Measurements from ENCODE around the gene DUSP11.

The DUSP11 gene

GRCh38 chr2:73827660-73828388, 47.9 kb upstream of the DUSP11 start:
- Histone ChIP-seq H3K4me3 (ENCODE audit: low read length in 2 of 2) (peak overlapping the region in 1 of 2 donors; percentile 64), H2BK15ac (ENCODE audit: low read length) (no peak overlapping the region), H2AK5ac (ENCODE audit: low read depth, low read length) (no peak overlapping the region), H3K23ac (ENCODE audit: low read depth, low read length, poor library complexity) (no peak overlapping the region), H3K4ac (ENCODE audit: low read length) (no peak overlapping the region), H3K18ac (ENCODE audit: low read length) (no peak overlapping the region), H3K9me3 (replicated peaks in 1 of 2; ENCODE audit: control insufficient read depth in 2 of 2, insufficient read depth in 1 of 2, low read depth in 1 of 2, low read length in 2 of 2) (peaks cover 0 to 2% of the 10 kb centered on the region in 2 donors), H3K9ac (ENCODE audit: low read depth, low read length, poor library complexity) (no peak overlapping the region), H2AFZ (ENCODE audit: low read length) (peak overlapping the region; percentile 91), H4K91ac (ENCODE audit: low read depth, low read length, poor library complexity) (no peak overlapping the region), H2BK12ac (ENCODE audit: low read length) (no peak overlapping the region), H3K79me1 (ENCODE audit: low read depth, low read length) (no peaks in the 10 kb centered on the region), H3K27me3 (ENCODE audit: control insufficient read depth in 3 of 3, insufficient read depth in 3 of 3, low read depth in 1 of 3, low read length in 3 of 3) (peaks cover 0 to 3% (median 0%) of the 10 kb centered on the region in 3 experiments), H2BK120ac (ENCODE audit: low read depth, low read length) (no peak overlapping the region), H3K14ac (ENCODE audit: low read length) (no peak overlapping the region), H2BK5ac (ENCODE audit: low read length) (no peak overlapping the region), H3K27ac (replicated peaks; ENCODE audit: low read length) (no peak overlapping the region), H4K8ac (ENCODE audit: low read depth, low read length) (no peak overlapping the region), H3K4me1 (ENCODE audit: control insufficient read depth in 2 of 2, insufficient read depth in 1 of 2, low read depth in 1 of 2, low read length in 2 of 2) (peaks cover 1 to 9% of the 10 kb centered on the region in 2 donors), H3K4me2 (ENCODE audit: insufficient read depth, low read length, poor library complexity, severe bottlenecking) (no peak overlapping the region), H3K36me3 (replicated peaks in 1 of 2; ENCODE audit: control insufficient read depth in 2 of 2, insufficient read depth in 2 of 2, low read length in 2 of 2) (peaks cover 5 to 21% of the 10 kb centered on the region in 2 donors)
- no CpG with 5 or more reads among the region's 9 CpGs for WGBS, 2 donors (ENCODE audit: extremely low coverage in 2 of 2, insufficient read length in 2 of 2, insufficient replicate concordance in 1 of 2)
- no peak for DNase-seq (ENCODE audit: low spot score)

GRCh38 chr2:73827018-73827417, 47.1 kb upstream of the DUSP11 start:
- Histone ChIP-seq H3K36me3 (replicated peaks in 1 of 2; ENCODE audit: control insufficient read depth in 2 of 2, insufficient read depth in 2 of 2, low read length in 2 of 2) (peaks cover 2 to 15% of the 10 kb centered on the region in 2 donors), H4K91ac (ENCODE audit: low read depth, low read length, poor library complexity) (no peak overlapping the region), H2AFZ (ENCODE audit: low read length) (no peak overlapping the region), H3K27me3 (ENCODE audit: control insufficient read depth in 3 of 3, insufficient read depth in 3 of 3, low read depth in 1 of 3, low read length in 3 of 3) (peaks cover 0 to 3% (median 3%) of the 10 kb centered on the region in 3 experiments), H2BK15ac (ENCODE audit: low read length) (no peak overlapping the region), H3K79me1 (ENCODE audit: low read depth, low read length) (no peaks in the 10 kb centered on the region), H3K9me3 (replicated peaks in 1 of 2; ENCODE audit: control insufficient read depth in 2 of 2, insufficient read depth in 1 of 2, low read depth in 1 of 2, low read length in 2 of 2) (peaks cover 0 to 2% of the 10 kb centered on the region in 2 donors), H3K4me1 (ENCODE audit: control insufficient read depth in 2 of 2, insufficient read depth in 1 of 2, low read depth in 1 of 2, low read length in 2 of 2) (peaks cover 1 to 9% of the 10 kb centered on the region in 2 donors), H3K4ac (ENCODE audit: low read length) (no peak overlapping the region), H2BK12ac (ENCODE audit: low read length) (no peak overlapping the region), H3K23ac (ENCODE audit: low read depth, low read length, poor library complexity) (no peak overlapping the region), H4K8ac (ENCODE audit: low read depth, low read length) (no peak overlapping the region), H2AK5ac (ENCODE audit: low read depth, low read length) (no peak overlapping the region), H2BK120ac (ENCODE audit: low read depth, low read length) (no peak overlapping the region), H3K9ac (ENCODE audit: low read depth, low read length, poor library complexity) (no peak overlapping the region), H2BK5ac (ENCODE audit: low read length) (no peak overlapping the region), H3K27ac (replicated peaks; ENCODE audit: low read length) (no peak overlapping the region), H3K4me3 (ENCODE audit: low read length in 2 of 2) (no peak overlapping the region), H3K14ac (ENCODE audit: low read length) (no peak overlapping the region), H3K4me2 (ENCODE audit: insufficient read depth, low read length, poor library complexity, severe bottlenecking) (no peak overlapping the region), H3K18ac (ENCODE audit: low read length) (no peak overlapping the region)
- no peak for DNase-seq (ENCODE audit: low spot score)
- no CpG with 5 or more reads among the region's 2 CpGs for WGBS, 2 donors (ENCODE audit: extremely low coverage in 2 of 2, insufficient read length in 2 of 2, insufficient replicate concordance in 1 of 2)

GRCh38 chr2:73825408-73825807, 45.5 kb upstream of the DUSP11 start:
- no peak for DNase-seq (ENCODE audit: low spot score)
- H3K27ac ChIP-seq (replicated peaks; ENCODE audit: low read length): no peak overlapping the region
- H4K8ac ChIP-seq (ENCODE audit: low read depth, low read length): no peak overlapping the region
- no peak overlapping the region for H3K9ac ChIP-seq (ENCODE audit: low read depth, low read length, poor library complexity)
- H4K91ac ChIP-seq (ENCODE audit: low read depth, low read length, poor library complexity): no peak overlapping the region
- H3K4me2 ChIP-seq (ENCODE audit: insufficient read depth, low read length, poor library complexity, severe bottlenecking): no peak overlapping the region
- H2BK15ac ChIP-seq (ENCODE audit: low read length): no peak overlapping the region
- no peak overlapping the region for H3K4me3 ChIP-seq (ENCODE audit: low read length in 2 of 2)
- no peak overlapping the region for H3K14ac ChIP-seq (ENCODE audit: low read length)
- no peak overlapping the region for H3K4ac ChIP-seq (ENCODE audit: low read length)
- H3K18ac ChIP-seq (ENCODE audit: low read length): no peak overlapping the region
- peaks cover 0 to 16% (median 3%) of the 10 kb centered on the region in 3 experiments for H3K27me3 ChIP-seq (ENCODE audit: control insufficient read depth in 3 of 3, insufficient read depth in 3 of 3, low read depth in 1 of 3, low read length in 3 of 3)
- H3K23ac ChIP-seq (ENCODE audit: low read depth, low read length, poor library complexity): no peak overlapping the region
- no peaks in the 10 kb centered on the region for H3K36me3 ChIP-seq (replicated peaks in 1 of 2; ENCODE audit: control insufficient read depth in 2 of 2, insufficient read depth in 2 of 2, low read length in 2 of 2)
- no peak overlapping the region for H2AFZ ChIP-seq (ENCODE audit: low read length)
- no peak overlapping the region for H2BK5ac ChIP-seq (ENCODE audit: low read length)
- WGBS, 2 donors (ENCODE audit: extremely low coverage in 2 of 2, insufficient read length in 2 of 2, insufficient replicate concordance in 1 of 2): no CpG with 5 or more reads among the region's 4 CpGs
- no peak overlapping the region for H2AK5ac ChIP-seq (ENCODE audit: low read depth, low read length)
- no peak overlapping the region for H2BK12ac ChIP-seq (ENCODE audit: low read length)
- peaks cover 0 to 2% of the 10 kb centered on the region in 2 donors for H3K9me3 ChIP-seq (replicated peaks in 1 of 2; ENCODE audit: control insufficient read depth in 2 of 2, insufficient read depth in 1 of 2, low read depth in 1 of 2, low read length in 2 of 2)
- peaks cover 1 to 9% of the 10 kb centered on the region in 2 donors for H3K4me1 ChIP-seq (ENCODE audit: control insufficient read depth in 2 of 2, insufficient read depth in 1 of 2, low read depth in 1 of 2, low read length in 2 of 2)
- H3K79me1 ChIP-seq (ENCODE audit: low read depth, low read length): no peaks in the 10 kb centered on the region
- H2BK120ac ChIP-seq (ENCODE audit: low read depth, low read length): no peak overlapping the region

GRCh38 chr2:73823916-73824523, 44.1 kb upstream of the DUSP11 start:
- no peak overlapping the region for H4K91ac ChIP-seq (ENCODE audit: low read depth, low read length, poor library complexity)
- no peak overlapping the region for H3K27ac ChIP-seq (replicated peaks; ENCODE audit: low read length)
- H2BK5ac ChIP-seq (ENCODE audit: low read length): no peak overlapping the region
- no peak overlapping the region for H2BK12ac ChIP-seq (ENCODE audit: low read length)
- H2AK5ac ChIP-seq (ENCODE audit: low read depth, low read length): no peak overlapping the region
- DNase-seq (ENCODE audit: low spot score): peak; percentile 47
- no peak overlapping the region for H3K18ac ChIP-seq (ENCODE audit: low read length)
- no peaks in the 10 kb centered on the region for H3K79me1 ChIP-seq (ENCODE audit: low read depth, low read length)
- 100% methylated on average over 2 of the region's 3 CpGs; no CpG with 5 or more reads in 1 of the 2 donors for WGBS, 2 donors (ENCODE audit: extremely low coverage in 2 of 2, insufficient read length in 2 of 2, insufficient replicate concordance in 1 of 2)
- no peaks in the 10 kb centered on the region for H3K4me1 ChIP-seq (ENCODE audit: control insufficient read depth in 2 of 2, insufficient read depth in 1 of 2, low read depth in 1 of 2, low read length in 2 of 2)
- H3K27me3 ChIP-seq (ENCODE audit: control insufficient read depth in 3 of 3, insufficient read depth in 3 of 3, low read depth in 1 of 3, low read length in 3 of 3): peaks cover 0 to 19% (median 3%) of the 10 kb centered on the region in 3 experiments
- H3K23ac ChIP-seq (ENCODE audit: low read depth, low read length, poor library complexity): no peak overlapping the region
- H3K14ac ChIP-seq (ENCODE audit: low read length): no peak overlapping the region
- H3K9ac ChIP-seq (ENCODE audit: low read depth, low read length, poor library complexity): no peak overlapping the region
- H3K4ac ChIP-seq (ENCODE audit: low read length): no peak overlapping the region
- no peak overlapping the region for H4K8ac ChIP-seq (ENCODE audit: low read depth, low read length)
- H2BK15ac ChIP-seq (ENCODE audit: low read length): no peak overlapping the region
- H3K9me3 ChIP-seq (replicated peaks in 1 of 2; ENCODE audit: control insufficient read depth in 2 of 2, insufficient read depth in 1 of 2, low read depth in 1 of 2, low read length in 2 of 2): peaks cover 0 to 2% of the 10 kb centered on the region in 2 donors
- no peaks in the 10 kb centered on the region for H3K36me3 ChIP-seq (replicated peaks in 1 of 2; ENCODE audit: control insufficient read depth in 2 of 2, insufficient read depth in 2 of 2, low read length in 2 of 2)
- no peak overlapping the region for H3K4me3 ChIP-seq (ENCODE audit: low read length in 2 of 2)
- H2AFZ ChIP-seq (ENCODE audit: low read length): no peak overlapping the region
- no peak overlapping the region for H2BK120ac ChIP-seq (ENCODE audit: low read depth, low read length)
- H3K4me2 ChIP-seq (ENCODE audit: insufficient read depth, low read length, poor library complexity, severe bottlenecking): no peak overlapping the region
